T-helper 1 cell treated with Interleukin-12 subunit alpha and Interleukin-12 subunit beta and Interleukin-4 antibody, amounts not matched to agents 30 μg/mL and 1 μg/mL, for 36 hours (primary cell): ENCODE results near the gene DENND6B.
A peak's percentile ranks its signal among the peaks of the same experiment; 100 is the strongest.

Experiments used
- H3K27ac Mint-ChIP-seq: one replicate; pipeline ENCODE4 v1.8.0; 2021; ENCODE audit warnings: mild to moderate bottlenecking, mixed read lengths
- H3K27me3 Mint-ChIP-seq: one replicate; pipeline ENCODE4 v1.8.0; 2021; ENCODE audit warnings: low read depth, mixed read lengths
- H3K36me3 Mint-ChIP-seq: one replicate; pipeline ENCODE4 v1.8.0; 2021; ENCODE audit warnings: low read depth, mixed read lengths
- H3K4me1 Mint-ChIP-seq: one replicate; pipeline ENCODE4 v1.8.0; 2021; ENCODE audit warnings: low read depth, mixed read lengths
- H3K4me3 Mint-ChIP-seq: one replicate; pipeline ENCODE4 v1.8.0; 2021; ENCODE audit warnings: mild to moderate bottlenecking, moderate library complexity, mixed read lengths
- H3K9me3 Mint-ChIP-seq: one replicate; pipeline ENCODE4 v1.8.0; 2021; ENCODE audit warnings: mixed read lengths

The DENND6B gene

GRCh38 chr22:50262460-50262911 lies 64.3 kb downstream of the DENND6B start:
- Mint-ChIP-seq H3K27ac (peak overlapping the region; percentile 9), H3K9me3 (no peaks in the 10 kb centered on the region), H3K4me3 (peak overlapping the region; percentile 70), H3K4me1 (peaks cover 4% of the 10 kb centered on the region), H3K27me3 (peaks cover 10% of the 10 kb centered on the region), H3K36me3 (peaks cover 3% of the 10 kb centered on the region)

- Mint-ChIP-seq H3K27ac (peak within 1 kb of the TSS; percentile 9), H3K27me3 (peaks cover 10% of the 10 kb centered on the region), H3K36me3 (peaks cover 3% of the 10 kb centered on the region), H3K4me1 (peaks cover 4% of the 10 kb centered on the region), H3K9me3 (no peaks in the 10 kb centered on the region), H3K4me3 (peak within 1 kb of the TSS; percentile 70)
These were observed 65.0 kb downstream of the DENND6B start, which contains the start of gene MAPK12 for GRCh38 chr22:50261615-50262459. Gene MAPK12, minus strand, starts transcription at chr22:50261683. Its CDS starts 174 bp downstream, at chr22:50261509.

- Mint-ChIP-seq H3K27me3 (peaks cover 10% of the 10 kb centered on the region), H3K4me3 (no peak overlapping the region), H3K27ac (no peak overlapping the region), H3K4me1 (peaks cover 4% of the 10 kb centered on the region), H3K36me3 (peaks cover 3% of the 10 kb centered on the region), H3K9me3 (no peaks in the 10 kb centered on the region)
These were observed 65.8 kb downstream of the DENND6B start for GRCh38 chr22:50260801-50261614.

- Mint-ChIP-seq H3K4me1 (peaks cover 4% of the 10 kb centered on the region), H3K27ac (no peak overlapping the region), H3K36me3 (peaks cover 2% of the 10 kb centered on the region), H3K4me3 (peak overlapping the region; percentile 21), H3K27me3 (peaks cover 10% of the 10 kb centered on the region), H3K9me3 (no peaks in the 10 kb centered on the region)
These were observed 66.4 kb downstream of the DENND6B start for GRCh38 chr22:50260434-50260800.

- Mint-ChIP-seq H3K9me3 (no peaks in the 10 kb centered on the region), H3K27me3 (peaks cover 10% of the 10 kb centered on the region), H3K36me3 (no peaks in the 10 kb centered on the region), H3K27ac (no peak overlapping the region), H3K4me1 (peaks cover 4% of the 10 kb centered on the region), H3K4me3 (no peak overlapping the region)
These were observed 67.5 kb downstream of the DENND6B start for GRCh38 chr22:50259302-50259701.
